Hepatocyte (in vitro differentiated cells): ENCODE measurements around the gene FAM81A.

ENCODE experiments used
- EZH2 ChIP-seq: fragments of 200-600 bp; sonication (generic); IDR thresholded peaks from 2 replicates; pipeline ENCODE4 v1.6.1; 2016; ENCODE audit warnings: antibody characterized with exemption, mild to moderate bottlenecking, borderline replicate concordance
- EZH2phosphoT487 ChIP-seq: fragments of 200-600 bp; sonication (generic); IDR thresholded peaks from one replicate; pipeline ENCODE4 v1.6.1; 2018; ENCODE audit warnings: antibody characterized with exemption, mild to moderate bottlenecking, low read depth, moderate library complexity; ENCODE audit not compliant: unreplicated experiment, severe bottlenecking
- TF ChIP-seq, protein P1 (sequence below): fragments of 200-600 bp; sonication (generic); IDR thresholded peaks from 2 replicates; pipeline ENCODE4 v1.5.1; 2016; ENCODE audit warnings: antibody characterized with exemption, mild to moderate bottlenecking; ENCODE audit not compliant: poor library complexity

DNA sequence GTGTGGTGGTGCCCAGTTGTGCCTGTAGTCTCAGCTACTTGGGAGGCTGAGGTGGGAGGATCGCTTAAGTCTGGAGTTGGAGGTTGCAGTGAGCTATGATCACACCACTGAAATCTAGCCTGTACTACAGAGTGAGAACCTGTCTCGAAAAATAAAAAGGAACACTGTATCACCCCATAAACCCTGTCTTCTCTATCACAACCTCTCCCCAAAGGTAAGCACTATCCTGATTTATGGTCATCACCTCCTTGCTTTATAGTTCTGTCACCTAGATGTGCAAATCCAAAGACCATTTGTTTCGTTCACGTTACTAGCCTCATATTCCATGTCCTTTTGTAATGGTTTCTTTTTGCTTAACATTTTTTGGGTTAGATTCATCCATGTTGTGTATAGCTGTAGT, 123.6 kb downstream of the FAM81A start:
- TF ChIP-seq, protein P1, sequence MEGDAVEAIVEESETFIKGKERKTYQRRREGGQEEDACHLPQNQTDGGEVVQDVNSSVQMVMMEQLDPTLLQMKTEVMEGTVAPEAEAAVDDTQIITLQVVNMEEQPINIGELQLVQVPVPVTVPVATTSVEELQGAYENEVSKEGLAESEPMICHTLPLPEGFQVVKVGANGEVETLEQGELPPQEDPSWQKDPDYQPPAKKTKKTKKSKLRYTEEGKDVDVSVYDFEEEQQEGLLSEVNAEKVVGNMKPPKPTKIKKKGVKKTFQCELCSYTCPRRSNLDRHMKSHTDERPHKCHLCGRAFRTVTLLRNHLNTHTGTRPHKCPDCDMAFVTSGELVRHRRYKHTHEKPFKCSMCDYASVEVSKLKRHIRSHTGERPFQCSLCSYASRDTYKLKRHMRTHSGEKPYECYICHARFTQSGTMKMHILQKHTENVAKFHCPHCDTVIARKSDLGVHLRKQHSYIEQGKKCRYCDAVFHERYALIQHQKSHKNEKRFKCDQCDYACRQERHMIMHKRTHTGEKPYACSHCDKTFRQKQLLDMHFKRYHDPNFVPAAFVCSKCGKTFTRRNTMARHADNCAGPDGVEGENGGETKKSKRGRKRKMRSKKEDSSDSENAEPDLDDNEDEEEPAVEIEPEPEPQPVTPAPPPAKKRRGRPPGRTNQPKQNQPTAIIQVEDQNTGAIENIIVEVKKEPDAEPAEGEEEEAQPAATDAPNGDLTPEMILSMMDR = no peak
- TF ChIP-seq EZH2phosphoT487 = no peak
- no peak for TF ChIP-seq EZH2
